HT1080 (cell line): ENCODE data around the gene B3GAT3. TPM values are rescaled to one million over a fixed set of nuclear protein-coding genes. Genes with fewer than 3 reads are reported as not detected.
A peak's percentile ranks its signal among the peaks of the same experiment; 100 is the strongest.
"Not testable (repeated sequence)": the region's sequence is repeated elsewhere in the genome, so short reads cannot be mapped to it uniquely, and the experiment has no call there.

Experiments used
- DNase-seq: peaks from one replicate; pipeline ENCODE4 v3.0.0-alpha.2; 2015; ENCODE audit warnings: low read depth
- small RNA-seq: library from RNA; depleted of rRNA; stranded (forward); fragments of <200 nt; gene quantifications from one replicate; pipeline ENCODE3, GENCODE V24; 2014
- total RNA-seq: library from RNA; depleted of rRNA; stranded (reverse); fragments of >200 nt; shearing (Covaris generic); gene quantifications from 2 replicates; pipeline ENCODE4 v1.2.3, GENCODE V29; 2014; rRNA removed

The B3GAT3 gene
- total RNA-seq, 1 experiment from 2014 or later = 63.8 TPM

DNA sequence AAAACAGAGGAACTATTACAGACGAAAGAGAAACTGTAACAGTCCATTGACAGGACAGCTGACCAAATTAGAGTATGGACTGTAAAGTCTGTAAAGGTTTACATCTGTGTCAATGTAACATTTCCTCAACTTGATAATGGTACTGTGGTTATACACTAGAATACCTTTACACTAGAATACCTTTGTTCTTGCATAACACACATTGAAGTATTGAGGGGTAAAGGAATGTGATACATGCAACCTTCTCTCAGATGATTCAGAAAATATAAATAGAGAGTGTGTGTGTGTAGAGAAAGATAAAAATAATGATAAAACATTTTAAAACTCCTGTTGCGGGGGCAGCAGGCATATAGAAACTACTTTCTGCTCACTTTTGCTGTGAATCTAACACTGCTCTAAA, 42.5 kb downstream of the B3GAT3 start:
- no peak for DNase-seq

GRCh38 chr11:62578541-62578940, 43.2 kb downstream of the B3GAT3 start:
- no peak for DNase-seq

DNA sequence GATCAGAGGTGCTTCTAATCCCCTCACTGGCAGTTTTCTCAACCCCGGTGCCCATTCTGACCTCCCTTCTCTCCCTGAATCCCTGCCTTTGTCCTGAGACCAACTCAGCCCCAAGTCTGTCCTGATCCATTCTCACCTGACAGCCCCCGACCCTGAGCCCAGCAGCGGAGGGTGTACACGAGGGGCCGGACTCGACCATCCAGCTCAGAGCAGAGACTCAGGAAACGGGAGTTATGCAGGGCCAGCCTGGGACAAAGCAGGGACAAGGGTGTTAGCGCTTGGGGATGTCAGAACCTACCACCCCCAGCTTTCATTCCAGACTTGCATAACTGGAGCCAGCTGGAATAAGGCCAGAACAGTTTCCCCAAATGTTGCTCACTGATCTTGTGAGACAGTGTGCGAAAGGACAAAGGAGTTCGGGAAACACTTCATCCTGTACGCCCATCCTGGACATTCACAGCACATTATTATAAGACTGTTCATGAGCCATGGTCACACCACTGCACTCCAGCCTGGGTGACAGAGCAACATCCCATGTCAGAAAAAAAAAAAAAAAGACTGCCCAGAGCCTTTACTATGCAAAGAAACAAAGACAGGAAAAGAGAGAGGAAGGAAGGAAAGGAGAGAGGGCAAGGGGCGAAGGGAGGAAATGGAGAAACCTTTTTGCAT, 44.6 kb downstream of the B3GAT3 start:
- no peak for DNase-seq

GRCh38 chr11:62575837-62576236, 45.9 kb downstream of the B3GAT3 start:
- no peak for DNase-seq

- no peak for DNase-seq
These were observed 46.6 kb downstream of the B3GAT3 start for GRCh38 chr11:62575156-62575555.

DNA sequence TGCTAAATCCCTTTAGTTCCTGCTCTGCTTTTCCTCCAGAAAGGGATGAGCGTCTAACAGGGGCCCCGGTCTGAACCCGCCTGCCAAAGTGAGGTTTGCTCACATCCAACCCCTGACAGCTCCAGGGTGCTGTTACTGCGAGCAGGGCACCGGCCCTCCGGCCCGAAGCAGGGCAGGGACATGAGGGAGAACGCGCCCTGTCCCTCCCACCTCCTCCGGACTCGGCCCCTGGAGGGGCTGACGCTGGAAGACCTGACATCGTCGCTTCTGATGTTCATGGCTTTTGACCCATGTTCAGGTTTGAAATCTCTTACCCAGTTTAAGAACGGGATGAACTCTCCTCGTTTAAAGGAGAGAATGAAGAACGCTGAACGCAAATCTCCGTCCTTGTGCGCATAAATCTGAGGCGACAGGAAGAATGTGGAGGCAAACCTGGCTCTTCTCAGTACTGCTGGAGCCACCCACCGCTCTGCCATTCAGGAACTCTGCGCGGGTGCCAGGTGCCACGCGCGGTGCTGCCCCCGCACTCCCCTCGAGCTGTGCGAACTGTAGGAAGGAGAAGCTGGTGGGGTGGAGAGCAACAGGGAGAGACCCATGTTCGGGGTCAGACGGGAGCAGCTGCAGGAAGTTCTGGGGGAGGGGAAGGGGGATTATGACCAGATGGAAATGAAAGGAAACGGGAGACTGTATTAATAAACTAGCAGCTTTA, 47.3 kb downstream of the B3GAT3 start:
- no peak for DNase-seq

DNA sequence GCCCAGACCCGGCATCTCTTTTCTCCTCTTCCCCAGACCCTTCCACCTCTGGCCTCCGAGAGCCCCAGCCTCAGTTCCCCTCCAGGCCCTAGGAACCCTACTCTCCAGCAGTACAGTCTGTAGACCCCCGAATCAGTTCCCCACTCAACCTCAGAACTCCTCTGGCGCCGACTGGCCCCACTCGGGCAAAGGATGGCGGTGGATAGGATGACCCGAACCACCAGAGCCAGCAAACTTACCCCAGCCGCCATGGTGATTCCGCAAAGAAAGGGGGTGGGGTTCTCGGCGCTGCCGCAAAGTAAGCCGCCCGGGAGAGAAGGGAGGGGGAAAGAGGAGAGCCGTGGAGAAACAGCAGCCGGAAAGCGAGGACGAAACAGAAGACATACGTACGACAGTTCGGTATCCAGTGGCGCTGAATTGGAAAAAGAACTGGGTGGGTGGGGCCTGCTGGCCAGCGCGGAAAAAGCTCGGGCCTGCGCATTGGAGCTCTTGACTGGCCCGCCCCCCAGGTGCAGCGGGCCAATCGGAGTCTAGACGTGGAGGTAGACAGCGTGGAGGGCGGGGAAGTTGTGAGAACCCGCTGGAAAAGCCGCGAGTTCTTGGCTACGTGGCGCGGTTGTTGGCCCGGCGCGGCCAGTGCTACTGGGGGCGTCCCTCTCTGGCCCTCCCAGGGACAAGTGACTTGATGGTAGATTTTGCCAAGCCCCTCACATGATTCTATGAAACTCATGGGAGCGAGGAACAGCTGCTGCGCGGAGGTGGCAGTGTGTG, 48.0 kb downstream of the B3GAT3 start, which contains the start of gene EEF1G:
Gene EEF1G (minus strand): TSS at position 300 of the 771 bp plus-strand sequence. CDS start 49 bp downstream, at position 251.
- peak; percentile 100 for DNase-seq

- DNase-seq = no peak
These were observed 48.7 kb downstream of the B3GAT3 start for GRCh38 chr11:62573006-62573591.

DNA sequence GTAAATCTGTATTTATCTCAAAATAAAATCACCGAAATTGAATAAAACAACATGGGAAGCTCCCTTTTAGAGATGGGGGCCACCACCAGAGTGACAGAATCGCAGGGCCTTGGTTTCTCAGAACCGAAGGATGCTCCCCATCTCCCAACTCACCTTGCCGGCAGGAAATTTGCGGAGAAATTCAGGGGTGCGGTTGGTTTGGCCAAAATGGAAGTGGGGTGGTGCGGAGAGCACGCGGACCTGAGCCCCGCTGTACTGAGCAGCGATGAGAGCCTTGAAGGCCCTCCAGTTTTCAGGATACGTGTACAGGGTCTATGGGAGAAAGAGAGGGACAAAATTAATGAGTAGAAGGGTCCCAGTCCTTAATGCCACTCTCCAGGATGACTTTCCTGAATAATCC, 49.4 kb downstream of the B3GAT3 start:
- no peak for DNase-seq

DNA sequence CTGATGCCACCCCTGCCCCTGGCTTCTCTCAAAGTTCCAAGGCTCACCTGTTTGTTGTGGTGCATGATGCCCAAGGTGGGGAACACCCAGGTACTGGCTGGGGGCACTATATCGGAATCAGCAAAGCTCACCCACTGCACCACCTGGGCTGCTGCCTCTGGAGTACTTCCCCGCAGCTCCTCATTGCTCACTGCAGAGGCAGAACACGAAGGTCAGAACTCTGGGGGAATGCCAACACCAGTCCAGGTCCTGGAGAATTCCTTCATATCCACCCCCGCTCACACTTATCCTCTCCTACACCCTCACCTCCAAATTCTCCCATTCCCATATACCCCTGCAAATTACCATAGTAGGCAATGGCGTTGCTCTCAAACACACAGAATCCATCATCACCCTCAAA, 50.3 kb downstream of the B3GAT3 start:
- DNase-seq = not testable (repeated sequence)

- DNase-seq = not testable (repeated sequence)
These were observed 50.9 kb downstream of the B3GAT3 start for GRCh38 chr11:62570903-62571302.

- no peak for DNase-seq
These were observed 52.2 kb downstream of the B3GAT3 start for GRCh38 chr11:62569611-62570010.

DNA sequence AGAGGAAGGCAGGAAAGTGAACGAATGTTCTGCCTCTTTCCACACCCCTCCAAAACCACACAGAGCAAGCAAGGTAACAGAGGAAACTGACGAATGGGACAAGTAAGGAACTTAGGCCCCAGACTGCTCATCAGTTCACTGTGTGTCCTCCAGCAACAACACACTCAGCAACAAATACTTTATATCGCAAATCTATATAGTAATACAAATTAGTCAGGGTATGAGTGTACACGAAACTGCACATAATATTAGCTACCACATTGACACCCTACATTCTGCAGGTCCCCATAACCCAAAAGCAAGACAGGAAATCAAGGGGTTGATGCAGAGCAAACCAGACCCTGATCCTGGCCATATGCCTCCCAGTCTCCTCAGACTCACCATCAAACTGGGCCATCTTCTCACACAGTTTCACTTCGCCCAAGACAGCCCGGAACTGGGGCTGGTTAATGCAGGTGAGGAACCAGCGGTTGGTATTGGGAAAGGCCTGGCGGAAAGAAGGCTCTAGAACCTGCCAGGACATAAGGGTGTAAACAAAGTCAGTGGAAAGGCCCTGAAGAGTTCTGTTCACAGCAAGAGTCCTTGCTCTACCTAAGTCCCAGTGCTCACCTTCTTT, 54.7 kb downstream of the B3GAT3 start:
- DNase-seq = no peak

GRCh38 chr11:62566247-62566646, 55.5 kb downstream of the B3GAT3 start:
- no peak for DNase-seq

Small RNAs within 50 kb of the gene (small RNA-seq; reads per million reads assigned to genes)
- gene AP001458.1 (not detected), gene MIR6747 (not detected), gene SNORA57 (not detected)

Other genes with a start within 250 kb of the B3GAT3 start
- gene SCGB1A1, start 203.0 kb downstream of the B3GAT3 start, total RNA-seq = not detected in 2 replicates
- gene AHNAK, start 75.2 kb downstream of the B3GAT3 start, total RNA-seq = 184 and 193 TPM in 2 replicates
- gene EEF1G, start 48.1 kb downstream of the B3GAT3 start, total RNA-seq = 1,970 and 1,995 TPM in 2 replicates
- gene TUT1, start 30.5 kb downstream of the B3GAT3 start, total RNA-seq = 19.6 and 21.0 TPM in 2 replicates
- 179 and 193 TPM in 2 replicates for gene MTA2, start 20.1 kb downstream of the B3GAT3 start, total RNA-seq
- 27.5 and 28.7 TPM in 2 replicates for gene EML3, start 9.2 kb downstream of the B3GAT3 start, total RNA-seq
- 3.3 and 7.7 TPM in 2 replicates for gene ROM1, start 8.7 kb downstream of the B3GAT3 start, total RNA-seq
- 191 and 221 TPM in 2 replicates for gene GANAB, start 24.6 kb upstream of the B3GAT3 start, total RNA-seq
- gene INTS5, start 31.3 kb upstream of the B3GAT3 start, total RNA-seq = 33.8 and 41.9 TPM in 2 replicates
- gene C11orf98, start 43.2 kb upstream of the B3GAT3 start, total RNA-seq = 239 and 266 TPM in 2 replicates
- gene CSKMT, start 43.3 kb upstream of the B3GAT3 start, total RNA-seq = 31.0 and 33.5 TPM in 2 replicates
- gene UQCC3, start 49.7 kb upstream of the B3GAT3 start, total RNA-seq = 28.6 and 38.0 TPM in 2 replicates
- gene LBHD1, start 50.3 kb upstream of the B3GAT3 start, total RNA-seq = 4.8 and 6.6 TPM in 2 replicates
- gene UBXN1, start 57.1 kb upstream of the B3GAT3 start, total RNA-seq = 128 and 144 TPM in 2 replicates
- 0.13 and 0.20 TPM in 2 replicates for gene LRRN4CL, start 67.5 kb upstream of the B3GAT3 start, total RNA-seq
- gene BSCL2, start 85.4 kb upstream of the B3GAT3 start, total RNA-seq = 18.8 and 19.2 TPM in 2 replicates
- not detected in 2 replicates for gene GNG3, start 85.7 kb upstream of the B3GAT3 start, total RNA-seq
- gene HNRNPUL2, start 105.5 kb upstream of the B3GAT3 start, total RNA-seq = 4.1 and 9.3 TPM in 2 replicates
- gene TTC9C, start 106.5 kb upstream of the B3GAT3 start, total RNA-seq = 55.6 and 67.9 TPM in 2 replicates
- gene ZBTB3, start 132.2 kb upstream of the B3GAT3 start, total RNA-seq = 9.2 and 9.8 TPM in 2 replicates
- 92.6 and 143 TPM in 2 replicates for gene POLR2G, start 139.6 kb upstream of the B3GAT3 start, total RNA-seq
- 27.0 and 29.2 TPM in 2 replicates for gene TAF6L, start 149.4 kb upstream of the B3GAT3 start, total RNA-seq
- 112 and 181 TPM in 2 replicates for gene TMEM179B, start 165.4 kb upstream of the B3GAT3 start, total RNA-seq
- gene TMEM223, start 170.0 kb upstream of the B3GAT3 start, total RNA-seq = 46.4 and 47.4 TPM in 2 replicates
- 27.4 and 46.3 TPM in 2 replicates for gene NXF1, start 183.5 kb upstream of the B3GAT3 start, total RNA-seq
- 32.8 and 34.0 TPM in 2 replicates for gene STX5, start 210.1 kb upstream of the B3GAT3 start, total RNA-seq
- gene TEX54, start 210.9 kb upstream of the B3GAT3 start, total RNA-seq = 0.66 TPM in 1 of 2 replicates, not detected in the other
- gene WDR74, start 217.6 kb upstream of the B3GAT3 start, total RNA-seq = 145 and 176 TPM in 2 replicates